ENCODE measurements around the gene USF3.

- TF ChIP-seq CTCF (IDR thresholded peaks at IDR 0.05) (no peak), POLR2A (IDR thresholded peaks at IDR 0.05) (no peak)
These were observed 33.1 kb downstream of the USF3 start for GRCh38 chr3:113663324-113663750.

Measured in heart left ventricle (tissue), 13 donors.